Smooth muscle cell (in vitro differentiated cells): ENCODE measurements around the gene SLC22A25. TPM values are rescaled to one million over a fixed set of nuclear protein-coding genes. Genes with fewer than 3 reads are reported as not detected.

ENCODE experiments used
- DNase-seq: peaks from one replicate; lab custom pipeline; 2025; ENCODE audit not compliant: unreplicated experiment; lab: John Stamatoyannopoulos, UW
- H2AFZ ChIP-seq: fragments of 200-600 bp; sonication (generic); 2 replicates; pipeline ENCODE4 v1.6.0; 2016; ENCODE audit warnings: antibody characterized with exemption, low read depth, mild to moderate bottlenecking
- H3F3A ChIP-seq: fragments of 200-600 bp; sonication (generic); 2 replicates; pipeline ENCODE4 v1.6.0; 2017; ENCODE audit warnings: antibody characterized with exemption, low read depth
- H3K27ac ChIP-seq: fragments of 200-600 bp; sonication (generic); 2 replicates; pipeline ENCODE4 v1.5.1; 2016; ENCODE audit warnings: low read depth, mild to moderate bottlenecking
- H3K27me3 ChIP-seq: fragments of 200-600 bp; sonication (generic); 2 replicates; pipeline ENCODE4 v1.6.1; 2016; ENCODE audit warnings: low read depth, mild to moderate bottlenecking
- H3K36me3 ChIP-seq: fragments of 200-600 bp; sonication (generic); 2 replicates; pipeline ENCODE4 v1.5.1; 2016; ENCODE audit warnings: low read depth
- H3K4me1 ChIP-seq: fragments of 200-600 bp; sonication (generic); 2 replicates; pipeline ENCODE4 v1.5.1; 2016; ENCODE audit warnings: low read depth
- H3K4me2 ChIP-seq: fragments of 200-600 bp; sonication (generic); 2 replicates; pipeline ENCODE4 v1.6.0; 2016; ENCODE audit warnings: mild to moderate bottlenecking
- H3K4me3 ChIP-seq: fragments of 200-600 bp; sonication (generic); 2 replicates; pipeline ENCODE4 v1.5.1; 2016; ENCODE audit warnings: mild to moderate bottlenecking
- H3K79me2 ChIP-seq: fragments of 200-600 bp; sonication (generic); 2 replicates; pipeline ENCODE4 v1.6.0; 2016; ENCODE audit warnings: low read depth, mild to moderate bottlenecking
- H3K9ac ChIP-seq: fragments of 200-600 bp; sonication (generic); 2 replicates; pipeline ENCODE4 v1.6.0; 2016; ENCODE audit warnings: low read depth
- H3K9me3 ChIP-seq: fragments of 200-600 bp; sonication (generic); replicated peaks from 2 replicates; pipeline ENCODE4 v1.5.1; 2016; ENCODE audit warnings: low read depth
- H4K20me1 ChIP-seq: fragments of 200-600 bp; sonication (generic); 2 replicates; pipeline ENCODE4 v1.6.0; 2016; ENCODE audit warnings: low read depth
- CTCF ChIP-seq: fragments of 200-600 bp; sonication (generic); IDR thresholded peaks from 2 replicates; pipeline ENCODE4 v1.5.1; 2017; ENCODE audit warnings: borderline replicate concordance, mild to moderate bottlenecking, antibody characterized with exemption; ENCODE audit not compliant: insufficient read depth, poor library complexity, severe bottlenecking
- WGBS: methylation state at CpG from one replicate; pipeline ENCODE4 v1.1.7; 2016; ENCODE audit warnings: low lambda C conversion rate; 5-methylcytosine and 5-hydroxymethylcytosine counted together
- polyA plus RNA-seq: library from polyadenylated mRNA; unstranded; fragments of >200 nt; fragmentation: Nextera tagmentation; extraction: Ambion mirVana; gene quantifications from 2 replicates; pipeline ENCODE4 v1.2.1, GENCODE V29; 2016
- total RNA-seq: library from RNA; depleted of rRNA; stranded (reverse); fragments of >200 nt; gene quantifications from 2 replicates; pipeline ENCODE4 v1.2.3, GENCODE V29; 2014

The SLC22A25 gene
- total and polyA plus RNA-seq, 2 experiments from 2014 or later, result not detected

GRCh38 chr11:63229815-63230214, 13.6 kb downstream of the SLC22A25 start:
- WGBS, result 63% methylated on average over 1 of the region's 1 CpG
- DNase-seq, result no peak
- Histone ChIP-seq H3K27me3 (no peaks in the 10 kb centered on the region), H3K4me3 (no peak overlapping the region), H2AFZ (no peak overlapping the region), H3K9me3 (no peaks in the 10 kb centered on the region), H3K4me1 (no peaks in the 10 kb centered on the region), H3K27ac (no peak overlapping the region), H3K4me2 (no peak overlapping the region), H3K79me2 (no peaks in the 10 kb centered on the region), H3F3A (no peaks in the 10 kb centered on the region), H3K9ac (no peak overlapping the region), H3K36me3 (no peaks in the 10 kb centered on the region), H4K20me1 (no peaks in the 10 kb centered on the region)
- no peak for TF ChIP-seq CTCF

- Histone ChIP-seq H2AFZ (no peak overlapping the region), H3K79me2 (no peaks in the 10 kb centered on the region), H3K9me3 (no peaks in the 10 kb centered on the region), H3K4me1 (no peaks in the 10 kb centered on the region), H3K27ac (no peak overlapping the region), H3K4me2 (no peak overlapping the region), H4K20me1 (no peaks in the 10 kb centered on the region), H3K27me3 (no peaks in the 10 kb centered on the region), H3F3A (no peaks in the 10 kb centered on the region), H3K9ac (no peak overlapping the region), H3K4me3 (no peak overlapping the region), H3K36me3 (no peaks in the 10 kb centered on the region)
- WGBS, result 67% methylated on average over 2 of the region's 2 CpGs
- no peak for TF ChIP-seq CTCF
- DNase-seq, result no peak
These were observed 15.8 kb downstream of the SLC22A25 start for GRCh38 chr11:63227521-63228107.

GRCh38 chr11:63226488-63227114, 16.8 kb downstream of the SLC22A25 start:
- no peak overlapping the region for H3K9ac ChIP-seq

More at GRCh38 chr11:63226488-63227114, 16.8 kb downstream of the SLC22A25 start:
- H3K4me1 ChIP-seq, result no peaks in the 10 kb centered on the region
- no peak overlapping the region for H3K4me3 ChIP-seq
- H3K9me3 ChIP-seq, result no peaks in the 10 kb centered on the region
- WGBS, result 100% methylated on average over 1 of the region's 1 CpG
- H3K79me2 ChIP-seq, result no peaks in the 10 kb centered on the region
- no peaks in the 10 kb centered on the region for H3K27me3 ChIP-seq
- no peak overlapping the region for H3K27ac ChIP-seq
- H2AFZ ChIP-seq, result no peak overlapping the region
- no peaks in the 10 kb centered on the region for H3K36me3 ChIP-seq
- H4K20me1 ChIP-seq, result no peaks in the 10 kb centered on the region
- DNase-seq, result no peak
- no peak overlapping the region for H3K4me2 ChIP-seq
- no peak for TF ChIP-seq CTCF
- no peaks in the 10 kb centered on the region for H3F3A ChIP-seq
